HG02642 (cell line): ENCODE data around the gene B3GNT7.
"Not testable (repeated sequence)": the region's sequence is repeated elsewhere in the genome, so short reads cannot be mapped to it uniquely, and the experiment has no call there.

Experiments used
- ATAC-seq: cut with Tn5 transposase; IDR thresholded peaks from one replicate; pipeline ENCODE4 v1.9.1; 2021; ENCODE audit warnings: mild to moderate bottlenecking; ENCODE audit not compliant: unreplicated experiment, poor library complexity

B3GNT7 gene

GRCh38 chr2:231421051-231421580, 25.6 kb downstream of the B3GNT7 start:
- no peak for ATAC-seq

- no peak for ATAC-seq
Measured at GRCh38 chr2:231422056-231422455, 26.5 kb downstream of the B3GNT7 start.

GRCh38 chr2:231423176-231423575, 27.7 kb downstream of the B3GNT7 start:
- no peak for ATAC-seq

- ATAC-seq, result no peak
Measured at GRCh38 chr2:231425291-231425810, 29.8 kb downstream of the B3GNT7 start.

- ATAC-seq, result no peak
Measured at GRCh38 chr2:231425811-231426703, 30.5 kb downstream of the B3GNT7 start.

- no peak for ATAC-seq
Measured at GRCh38 chr2:231427116-231427515, 31.6 kb downstream of the B3GNT7 start.

GRCh38 chr2:231429152-231429551, 33.6 kb downstream of the B3GNT7 start:
- ATAC-seq, result no peak

- no peak for ATAC-seq
Measured at GRCh38 chr2:231429901-231430300, 34.4 kb downstream of the B3GNT7 start.

- ATAC-seq, result not testable (repeated sequence)
Measured at GRCh38 chr2:231430437-231430836, 34.9 kb downstream of the B3GNT7 start.

- no peak for ATAC-seq
Measured at GRCh38 chr2:231431606-231432005, 36.1 kb downstream of the B3GNT7 start.

GRCh38 chr2:231433990-231434389, 38.5 kb downstream of the B3GNT7 start:
- ATAC-seq, result no peak

GRCh38 chr2:231436957-231437356, 41.4 kb downstream of the B3GNT7 start:
- ATAC-seq, result no peak

GRCh38 chr2:231449503-231450054, 54.1 kb downstream of the B3GNT7 start:
- no peak for ATAC-seq

GRCh38 chr2:231450548-231450989, 55.1 kb downstream of the B3GNT7 start:
- no peak for ATAC-seq
